GM19438 (cell line): ENCODE data around the gene AGTRAP.

Experiments used
- ATAC-seq: cut with Tn5 transposase; IDR thresholded peaks from one replicate; pipeline ENCODE4 v1.9.1; 2021; ENCODE audit warnings: low read depth; ENCODE audit not compliant: unreplicated experiment

The AGTRAP gene

DNA sequence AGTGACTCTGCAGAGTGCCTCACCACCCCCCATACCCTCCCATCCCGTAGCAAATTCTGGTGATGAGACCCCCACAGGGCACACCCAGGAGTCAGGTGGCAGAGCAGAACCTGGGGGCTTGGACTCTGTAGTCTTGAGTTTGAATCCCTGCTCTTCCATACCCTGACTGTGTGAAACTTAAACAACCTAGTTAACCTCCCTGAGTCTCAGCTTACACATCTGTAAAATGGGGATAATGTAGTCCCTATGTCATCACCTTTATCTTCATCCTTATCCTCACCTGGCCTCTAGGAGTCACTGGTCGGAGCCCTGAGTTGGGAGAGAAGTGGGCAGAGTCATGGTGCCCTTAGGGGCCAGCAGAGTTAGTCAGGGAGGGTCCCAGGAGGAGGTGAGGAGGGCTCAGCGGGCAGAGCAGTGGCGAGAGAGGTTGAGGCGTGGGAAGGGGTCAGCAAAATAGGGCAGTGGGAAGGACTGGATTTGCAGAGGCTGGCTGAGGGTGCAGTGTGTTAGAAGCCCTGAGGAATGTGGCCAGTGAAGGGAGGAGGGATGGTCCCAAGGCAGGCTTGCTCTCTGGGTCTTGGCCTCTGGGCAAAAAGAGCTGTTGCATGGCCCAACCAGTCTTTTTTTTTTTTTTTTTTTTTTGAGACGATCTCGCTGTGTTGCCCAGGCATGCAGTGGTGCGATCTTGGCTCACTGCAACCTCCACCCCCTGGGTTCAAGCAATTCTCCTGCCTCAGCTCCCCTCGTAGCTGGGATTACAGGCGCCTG is 44.6 kb downstream of the AGTRAP start:
- no peak for ATAC-seq

DNA sequence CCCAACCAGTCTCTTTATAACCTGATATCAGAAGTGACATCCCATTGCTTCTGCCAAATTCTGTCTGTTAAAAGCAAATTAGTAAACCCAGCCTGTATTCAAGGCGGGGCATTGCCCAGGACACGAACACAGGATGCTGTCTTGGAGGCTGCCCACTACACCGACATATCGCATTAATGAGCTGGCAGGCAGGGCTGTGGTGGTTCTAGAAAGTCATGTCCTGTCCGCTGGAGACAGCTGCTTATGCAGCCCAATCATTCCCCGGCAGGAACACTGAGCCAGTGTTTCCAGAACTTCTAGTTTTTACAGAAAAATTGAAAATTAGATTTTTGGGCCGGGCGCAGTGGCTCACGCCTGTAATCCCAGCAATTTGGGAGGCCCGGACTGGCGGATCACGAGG is 45.4 kb downstream of the AGTRAP start:
- ATAC-seq = no peak

DNA sequence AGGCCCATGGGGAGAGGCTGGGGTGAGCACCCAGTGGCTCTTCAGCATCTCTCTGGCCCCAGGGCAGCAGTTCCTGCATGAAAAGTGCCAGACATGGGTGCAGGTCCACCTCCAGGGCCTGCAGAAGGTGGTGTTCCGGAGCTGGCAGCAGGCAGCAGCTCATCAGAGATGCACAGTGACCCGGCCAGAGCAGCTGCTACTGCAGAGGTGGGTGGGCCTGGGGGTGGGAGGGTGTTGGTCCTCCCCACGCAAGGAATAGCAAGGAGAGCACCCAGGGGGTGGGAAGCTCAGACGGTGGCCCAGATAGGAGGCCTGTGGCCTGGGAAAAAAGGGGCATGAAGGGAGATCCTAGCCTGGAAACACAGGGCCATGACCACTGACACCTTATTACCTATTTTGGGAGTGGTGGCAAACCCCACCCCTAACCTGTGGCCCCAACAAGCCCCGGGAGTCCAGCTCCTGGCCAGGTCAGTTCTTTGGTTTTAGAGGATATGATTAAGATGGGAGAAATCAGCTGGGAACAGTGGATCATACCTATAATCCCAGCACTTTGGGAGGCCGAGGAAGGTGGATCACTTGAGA is 46.3 kb downstream of the AGTRAP start:
- ATAC-seq = no peak

DNA sequence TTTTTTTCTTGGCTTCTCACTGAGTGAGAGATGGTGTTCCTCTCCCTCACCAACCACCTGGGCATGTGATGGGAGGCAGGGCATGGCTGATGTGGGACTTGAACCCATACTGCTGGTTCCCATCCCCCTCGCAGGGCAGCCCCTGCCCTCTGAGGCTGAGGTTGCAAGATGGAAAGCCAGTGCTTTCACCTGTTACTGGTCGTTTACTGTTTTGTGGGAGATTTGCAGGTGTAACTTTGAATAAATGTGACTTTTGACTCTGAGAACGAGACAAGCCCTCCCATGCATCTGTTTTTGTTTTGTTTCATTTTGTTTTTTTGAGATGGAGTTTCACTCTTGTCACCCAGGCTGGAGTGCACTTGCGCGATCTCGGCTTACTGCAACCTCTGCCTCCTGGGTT is 47.6 kb downstream of the AGTRAP start:
- no peak for ATAC-seq

DNA sequence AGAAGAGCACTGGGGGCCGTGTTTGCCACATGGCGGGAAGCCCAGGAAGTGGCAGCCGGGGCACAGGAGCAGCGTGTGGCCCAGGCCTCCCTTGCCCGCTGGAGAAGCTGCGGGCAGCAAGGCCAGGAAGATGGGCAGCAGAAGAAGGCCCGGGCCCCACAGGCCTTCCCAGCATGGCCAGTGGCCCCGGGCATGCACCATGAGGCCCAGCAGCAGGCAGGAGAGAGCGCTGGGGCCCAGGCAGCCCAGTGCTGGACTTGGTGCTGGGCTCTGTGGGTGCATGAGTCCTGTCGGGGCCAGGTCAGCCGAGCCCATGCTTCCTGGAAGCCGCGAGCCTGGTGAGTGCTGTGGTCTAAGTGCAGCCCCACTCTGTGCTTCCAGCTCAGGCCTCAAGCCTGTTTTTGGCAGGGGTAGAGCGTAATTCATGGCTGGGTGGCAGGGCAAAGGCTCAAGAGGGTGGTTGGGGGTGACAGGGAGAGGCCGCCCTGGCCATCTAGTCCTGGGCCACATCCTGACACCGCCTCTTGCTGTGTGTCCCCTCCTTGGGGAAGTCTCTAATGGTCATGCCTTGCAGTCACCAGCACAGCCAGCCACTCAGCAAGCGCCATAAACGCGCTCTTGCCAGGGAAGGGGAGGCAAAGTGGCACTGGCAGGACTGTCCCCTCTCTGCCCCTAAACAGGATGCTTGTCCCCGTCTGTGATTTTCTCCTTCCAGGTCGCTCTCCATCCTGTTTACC is 48.5 kb downstream of the AGTRAP start:
- ATAC-seq = no peak

DNA sequence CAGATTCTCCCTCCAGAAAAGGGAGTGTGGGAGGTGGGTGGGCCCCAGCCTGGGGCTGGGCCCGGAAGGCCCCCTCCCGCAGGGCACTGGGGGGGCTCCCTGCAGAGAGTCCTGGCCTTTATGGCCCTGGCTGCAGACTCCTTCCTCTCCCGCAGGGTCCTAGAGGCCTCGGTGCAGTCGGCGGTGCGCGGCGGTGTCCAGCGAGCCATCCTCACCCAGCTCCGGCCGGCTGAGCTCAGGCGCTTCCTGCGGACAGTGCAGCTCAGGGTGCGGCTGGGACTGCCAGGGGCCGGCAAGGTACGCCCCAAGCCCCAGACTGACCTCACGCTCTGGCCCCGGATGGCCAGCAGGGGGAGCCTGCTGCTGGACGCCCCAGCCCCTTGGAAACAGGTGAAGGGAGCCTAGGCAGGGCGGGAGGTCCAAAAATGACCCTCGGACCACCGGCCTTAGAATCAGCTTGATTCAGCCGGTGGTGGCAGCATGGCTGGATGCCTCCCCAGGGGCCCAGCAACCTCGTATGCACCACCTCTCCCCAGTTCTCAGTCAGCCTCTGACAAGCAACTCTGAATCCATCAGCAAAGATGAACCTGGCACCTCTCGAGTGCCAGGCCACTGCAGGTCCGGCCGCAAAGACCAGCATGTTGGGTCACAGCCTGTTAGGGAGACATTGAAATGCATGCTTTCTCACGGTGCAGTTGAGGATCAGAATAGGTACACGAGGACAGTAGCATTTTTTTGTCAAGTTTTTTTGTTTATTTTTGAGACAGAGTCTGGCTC is 49.2 kb downstream of the AGTRAP start:
- no peak for ATAC-seq

DNA sequence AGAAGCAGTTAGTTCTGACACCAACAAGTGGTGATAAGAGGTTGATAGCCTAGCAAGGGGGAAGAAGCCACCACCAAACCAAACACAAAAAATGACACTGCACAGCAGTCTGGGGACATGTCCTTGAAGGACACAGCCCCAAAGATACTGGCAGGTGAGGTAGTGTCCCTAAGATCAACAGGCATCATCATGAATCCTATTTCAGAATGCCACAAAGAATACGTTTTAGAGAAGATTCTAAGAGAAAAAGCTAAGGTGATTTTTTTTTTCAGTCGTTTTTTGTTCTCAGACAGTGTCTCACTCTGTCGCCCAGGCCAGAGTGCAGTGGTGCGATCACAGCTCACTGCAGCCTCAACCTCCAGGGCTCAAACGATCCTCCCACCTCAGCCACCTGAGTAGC is 50.2 kb downstream of the AGTRAP start:
- no peak for ATAC-seq

DNA sequence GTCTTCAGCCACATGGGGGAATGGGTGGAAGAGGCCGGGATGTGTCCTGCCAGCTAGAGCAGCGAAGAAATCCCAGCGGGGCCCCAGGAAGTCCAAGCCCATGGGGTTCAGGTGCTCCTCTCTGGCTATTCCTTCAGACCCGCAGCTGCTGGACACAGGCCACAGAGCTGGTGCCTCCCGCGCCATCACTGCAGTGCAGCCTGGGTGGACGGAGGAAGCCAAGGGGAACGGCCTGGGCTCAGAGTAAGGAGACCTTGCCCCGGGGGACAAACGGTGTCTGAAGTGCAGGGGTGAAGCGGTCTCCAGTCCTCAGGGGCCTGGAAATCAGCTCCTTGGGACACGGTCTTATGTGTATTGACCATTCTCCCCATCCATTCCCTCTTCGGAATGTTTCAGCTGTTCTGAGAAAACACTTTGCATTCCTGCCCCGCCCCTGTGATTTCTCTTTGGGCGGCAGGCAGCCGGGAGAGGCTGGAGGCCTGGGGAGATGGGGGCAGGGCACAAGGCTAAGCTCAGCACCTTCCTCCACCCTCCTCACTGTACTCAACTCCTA is 51.4 kb downstream of the AGTRAP start:
- no peak for ATAC-seq

DNA sequence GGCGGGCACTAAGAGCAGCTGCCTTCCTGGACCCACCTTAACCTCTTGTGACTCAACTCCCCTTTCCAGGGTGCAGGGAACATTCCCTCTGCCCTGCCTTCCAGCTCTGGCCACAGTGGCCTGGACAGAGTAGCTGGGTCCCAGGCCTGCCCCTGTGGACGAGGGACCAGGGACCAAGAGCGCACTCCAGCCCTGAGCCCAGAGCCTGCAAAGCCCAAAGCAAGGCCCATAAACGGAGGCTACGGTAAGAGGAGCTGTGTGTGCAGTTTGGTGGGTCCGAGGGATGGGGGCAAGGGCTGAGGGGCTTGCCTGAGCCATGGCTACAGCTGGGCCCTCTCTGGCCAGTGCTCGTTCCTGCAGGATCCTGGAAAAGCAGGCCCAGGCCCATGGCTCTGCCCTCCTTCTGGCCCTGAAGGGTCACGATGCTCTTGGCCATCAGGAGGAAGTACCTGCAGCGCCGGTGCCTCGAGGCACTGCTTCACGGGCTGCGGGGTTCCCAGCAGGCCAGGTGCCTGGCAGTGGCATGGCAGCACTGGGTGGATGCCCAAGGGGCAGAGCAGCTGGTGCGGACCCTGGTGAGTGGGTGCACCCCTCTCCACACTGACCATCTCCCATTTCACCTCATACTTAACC is 52.0 kb downstream of the AGTRAP start:
- ATAC-seq = no peak

DNA sequence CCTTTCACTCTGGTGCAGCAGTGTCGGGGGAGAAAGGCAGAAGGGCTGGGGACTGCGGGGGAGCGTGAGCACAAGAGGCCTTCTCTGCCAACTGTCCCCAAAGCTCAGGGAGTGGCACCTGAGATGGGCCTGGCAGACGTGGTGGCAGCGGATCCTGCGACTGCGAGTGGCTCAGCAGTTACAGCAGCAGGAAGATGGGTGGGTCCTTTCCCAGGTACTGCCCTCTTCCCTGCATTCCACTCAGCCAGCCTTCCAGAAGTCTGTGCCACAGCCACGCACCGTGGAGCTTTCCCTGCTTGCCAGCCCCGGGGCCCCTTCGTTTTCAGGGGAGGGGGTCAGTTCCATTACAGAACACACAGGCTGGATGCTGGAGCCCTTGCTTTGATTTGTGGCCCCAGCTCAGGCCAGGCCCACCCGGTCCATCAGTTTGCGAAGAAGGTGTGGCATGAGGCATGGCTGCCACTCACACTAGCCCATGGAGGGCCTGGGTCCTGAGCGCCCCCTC is 52.7 kb downstream of the AGTRAP start:
- ATAC-seq = no peak

DNA sequence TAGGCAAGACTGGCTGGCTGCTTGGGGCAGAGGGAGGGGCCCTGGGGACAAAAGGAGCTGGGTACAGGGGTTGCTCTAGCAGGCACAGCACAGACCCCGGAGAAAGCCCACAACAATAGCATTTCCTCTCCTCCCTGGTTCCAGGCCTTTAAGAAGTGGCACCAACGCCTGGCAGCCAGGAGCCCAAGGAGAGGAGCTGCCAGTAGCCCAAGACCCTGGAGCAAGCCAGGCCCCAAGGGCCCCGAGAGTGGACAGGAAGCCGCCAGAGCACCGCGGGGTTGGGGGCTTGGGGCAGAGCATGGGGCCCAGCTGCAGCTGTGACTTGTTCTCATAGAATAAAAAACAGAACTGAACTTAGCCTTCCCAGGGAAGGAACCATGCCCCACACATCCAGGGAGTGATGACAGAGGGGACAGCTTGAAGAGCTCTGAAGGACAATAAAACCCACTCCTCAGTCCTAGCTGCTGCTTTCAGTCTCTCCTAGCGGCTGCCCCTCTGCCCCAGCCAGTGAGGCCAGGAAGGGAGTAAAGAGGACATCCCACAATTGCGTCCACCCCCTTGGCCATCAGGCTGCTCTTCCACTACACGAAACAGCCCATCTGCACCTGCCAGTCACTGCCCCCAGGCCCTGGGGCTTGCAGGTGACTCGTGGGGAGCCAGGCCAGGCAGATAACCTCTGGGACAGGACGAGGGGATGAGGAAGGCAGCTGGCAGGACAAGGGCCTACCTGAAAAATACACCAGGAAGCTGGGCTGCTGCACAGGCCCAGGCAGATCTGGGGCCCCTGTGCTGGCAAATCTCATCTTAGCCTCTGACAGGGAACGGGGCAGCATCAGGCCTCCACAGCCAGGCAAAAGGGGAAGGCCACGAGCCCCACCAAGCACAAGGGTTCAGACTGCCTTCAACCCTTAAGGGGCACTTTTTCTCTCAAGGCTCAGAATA is 53.5 kb downstream of the AGTRAP start:
- no peak for ATAC-seq

DNA sequence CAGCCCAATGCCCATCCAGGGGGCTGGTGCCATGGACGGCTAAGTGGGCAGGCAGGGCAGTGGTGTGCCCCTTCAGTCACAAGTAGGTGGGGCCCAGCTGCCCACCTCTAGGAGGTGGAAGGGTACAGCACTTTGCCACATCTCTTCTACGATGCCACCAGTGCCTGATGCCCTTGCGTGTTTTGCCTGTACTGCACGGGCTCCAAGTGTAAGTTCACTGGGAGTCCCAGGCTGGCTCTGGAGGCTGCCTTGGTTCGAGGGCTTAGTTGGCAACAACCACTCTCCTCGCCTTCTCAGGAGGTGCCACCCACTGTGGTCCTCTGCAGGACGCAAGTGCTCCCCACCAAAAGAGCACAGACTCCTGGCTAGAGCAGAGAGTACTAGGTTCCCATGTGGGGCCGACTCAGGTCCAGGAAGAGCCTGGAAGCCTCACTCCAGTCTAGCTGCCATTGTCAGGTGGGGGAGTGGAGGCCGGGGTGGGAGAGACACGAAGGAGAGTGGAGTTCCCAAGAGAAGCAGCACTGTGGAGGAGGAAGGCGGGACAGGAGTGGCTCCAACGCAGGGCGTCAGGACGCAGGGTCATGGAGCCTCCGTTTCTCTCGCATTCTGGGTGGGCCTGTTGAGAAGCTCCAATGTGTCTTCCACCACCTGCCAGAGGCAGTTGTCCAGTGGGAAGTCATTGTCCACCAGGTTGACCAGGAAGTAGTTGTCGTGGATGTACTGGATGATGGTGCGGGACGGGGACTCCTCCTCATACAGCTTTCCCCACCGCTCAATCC is 54.4 kb downstream of the AGTRAP start:
- no peak for ATAC-seq

DNA sequence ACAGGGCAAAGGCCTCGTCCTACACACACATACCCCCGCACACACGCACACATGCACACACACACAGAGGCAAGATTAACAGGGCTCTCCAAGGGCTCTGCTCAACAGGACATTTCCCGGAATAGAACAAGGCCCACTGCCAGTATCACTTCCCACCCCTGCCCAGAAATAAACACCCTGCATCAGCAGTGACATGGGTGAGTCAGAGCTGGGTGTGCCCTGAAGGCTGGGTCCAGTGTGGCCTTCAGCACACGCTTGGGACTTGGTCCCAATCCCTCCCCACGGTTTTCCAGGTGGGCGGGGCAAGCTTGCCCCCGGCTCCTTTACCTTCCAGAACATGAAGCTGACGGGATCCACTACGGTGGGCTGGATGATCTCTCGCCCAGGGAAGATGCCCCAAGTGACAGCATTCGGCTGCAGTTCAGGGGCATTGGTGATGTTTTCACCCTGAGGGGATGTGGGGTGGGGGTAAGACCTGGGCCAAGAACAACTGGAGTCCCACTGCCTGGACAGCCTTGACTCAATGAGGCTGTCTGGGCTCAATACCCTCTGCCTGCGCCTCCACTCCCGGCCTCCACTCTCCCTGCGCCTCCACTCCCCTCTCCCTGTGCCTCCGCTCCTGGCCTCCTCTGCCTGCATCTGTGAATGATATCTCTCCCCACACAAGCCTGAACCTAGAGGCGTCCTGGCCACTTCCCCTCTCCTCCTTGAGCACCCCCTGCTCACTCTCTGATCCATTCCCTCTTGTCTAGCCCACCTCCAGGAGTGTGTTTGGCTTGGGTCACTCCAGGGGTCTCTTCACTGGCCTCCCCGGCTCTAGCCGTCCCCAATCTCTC is 55.2 kb downstream of the AGTRAP start:
- no peak for ATAC-seq

DNA sequence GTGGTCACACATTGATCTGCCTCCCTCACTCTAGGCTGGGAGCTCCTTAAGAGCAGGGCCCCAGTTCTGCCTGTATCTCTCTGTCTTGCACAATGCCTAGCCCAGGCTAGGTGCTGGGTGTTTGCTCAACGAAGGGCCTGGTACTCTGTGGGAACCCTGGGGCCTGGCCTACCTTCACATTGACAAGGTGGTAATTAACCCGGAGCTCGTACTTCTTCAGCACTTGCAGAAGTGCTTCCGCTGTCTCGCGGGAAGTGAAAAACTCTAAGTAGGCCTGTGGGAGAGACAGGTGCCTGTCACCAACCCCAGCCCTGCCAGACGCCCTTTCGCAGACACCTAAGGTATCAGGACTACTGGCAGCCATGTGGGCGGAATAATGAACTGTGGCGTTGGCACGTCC is 56.2 kb downstream of the AGTRAP start:
- no peak for ATAC-seq

DNA sequence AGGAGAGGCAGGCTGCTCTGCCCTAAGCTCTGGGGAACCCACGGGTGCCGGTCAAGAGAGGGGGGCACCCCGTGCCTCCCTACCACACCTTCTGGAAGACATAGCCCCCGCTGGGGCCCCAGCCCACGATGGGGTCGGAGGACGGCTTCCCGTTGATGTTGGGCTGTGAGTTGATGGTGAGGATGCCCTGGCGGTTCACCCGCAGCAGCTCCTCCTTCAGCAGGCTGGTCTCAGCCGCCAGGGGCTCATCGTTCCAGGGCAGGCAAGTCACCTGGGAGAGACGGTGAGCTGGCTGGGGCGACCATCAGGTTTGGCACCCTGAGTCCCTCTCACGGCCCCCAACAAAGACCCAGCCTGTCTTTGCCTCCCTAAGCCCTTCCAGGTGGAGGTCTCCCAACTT is 57.9 kb downstream of the AGTRAP start:
- ATAC-seq = no peak

DNA sequence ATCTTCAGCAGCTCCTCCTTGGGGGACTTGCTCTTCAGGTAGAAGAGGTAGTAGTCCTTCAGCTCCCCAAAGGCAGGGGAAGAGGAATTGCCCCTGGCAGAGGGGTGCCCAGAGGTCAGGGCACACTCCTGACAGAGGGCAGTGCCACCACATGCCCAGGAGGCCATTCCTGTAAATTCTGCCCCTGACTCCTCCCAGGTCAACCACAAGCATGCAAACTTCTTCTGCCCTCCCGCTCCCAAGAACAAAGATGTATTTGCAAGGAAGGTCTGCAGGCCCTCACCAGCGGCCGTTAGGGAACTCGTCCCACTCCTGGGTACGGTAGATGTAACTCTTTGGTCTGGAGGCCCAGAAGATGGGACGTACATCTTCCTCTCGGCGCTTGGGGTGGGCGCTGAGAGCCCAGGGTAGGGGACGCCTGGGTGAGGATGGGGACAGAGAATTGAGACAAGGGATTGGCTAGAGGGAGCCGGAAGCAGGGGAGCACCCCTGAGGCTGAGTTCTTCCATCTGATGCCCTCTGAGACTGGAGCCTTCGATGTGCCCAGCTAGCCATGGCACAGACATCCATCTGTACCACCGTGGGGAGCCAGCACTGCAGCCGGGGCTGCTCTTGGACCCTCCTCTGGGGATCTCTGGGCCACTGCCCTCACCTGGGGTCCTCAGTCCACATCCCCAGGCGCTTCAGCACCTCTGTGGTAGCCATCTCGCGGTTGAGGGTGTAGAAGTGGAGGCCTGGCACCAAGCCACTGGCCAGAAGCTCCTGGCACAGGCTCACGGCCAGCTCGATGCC is 58.7 kb downstream of the AGTRAP start:
- ATAC-seq = no peak
